Endothelial cell of umbilical vein (primary cell): ENCODE measurements around the gene MOCS1. TPM values are rescaled to one million over a fixed set of nuclear protein-coding genes. Genes with fewer than 3 reads are reported as not detected.

Source experiments
- BruUV-seq: library from RNA; stranded (reverse); fragments of 400-500 nt; replicated peaks from 2 replicates; lab custom pipeline; 2021; lab: Mats Ljungman, UMichigan
- CTCF ChIA-PET: fragments of 300-600, 350-600 bp; sonication (Branson Sonifier 250); formaldehyde crosslinking; loops from one replicate; lab custom pipeline; 2021; ENCODE audit warnings: antibody characterized with exemption, inconsistent platforms; lab: Charles Lee
- POLR2A ChIA-PET: fragments of 300-600, 350-600 bp; sonication (Branson Sonifier 250); formaldehyde crosslinking; loops from one replicate; lab custom pipeline; 2021; ENCODE audit warnings: antibody characterized with exemption, inconsistent platforms; lab: Charles Lee
- DNase-seq: peaks from one replicate; pipeline ENCODE4 v3.0.0-alpha.2; 2011; ENCODE audit warnings: low read depth, low spot score
- FAIRE-seq: peaks from 2 replicates; lab custom pipeline; 2011; peaks lifted over from hg19 to GRCh38; lab: Jason Lieb, UNC
- H2AFZ ChIP-seq: 2 replicates; pipeline ENCODE4 v1.6.0; 2012; ENCODE audit warnings: low read depth, low read length, control low read depth, inconsistent platforms
- H3K27ac ChIP-seq: 2 replicates; pipeline ENCODE4 v1.5.1; 2011; ENCODE audit warnings: low read depth, mild to moderate bottlenecking, control low read depth, low read length, moderate library complexity; ENCODE audit not compliant: insufficient read depth
- H3K27me3 ChIP-seq, 2 experiments: 2 replicates each; pipeline versions ENCODE4 v1.6.0 to v1.6.1; 2011; ENCODE audit warnings: low read length in 2 of 2, mixed read lengths in 1 of 2; ENCODE audit not compliant: control insufficient read depth in 2 of 2, insufficient read depth in 2 of 2
- H3K36me3 ChIP-seq, 2 experiments: 2 replicates in 1 of 2; 3 replicates in 1 of 2; pipeline ENCODE4 v1.5.1; 2011; ENCODE audit warnings: low read length in 2 of 2, mild to moderate bottlenecking in 1 of 2, moderate library complexity in 1 of 2; ENCODE audit not compliant: control insufficient read depth in 2 of 2, insufficient read depth in 2 of 2; ENCODE audit errors: extremely low read depth in 1 of 2
- H3K4me1 ChIP-seq: 3 replicates; pipeline ENCODE4 v1.5.1; 2011; ENCODE audit warnings: mild to moderate bottlenecking, low read length; ENCODE audit not compliant: control insufficient read depth, insufficient read depth; ENCODE audit errors: extremely low read depth
- H3K4me2 ChIP-seq: 2 replicates; pipeline ENCODE4 v1.6.1; 2011; ENCODE audit warnings: low read length, control low read depth, mixed read lengths; ENCODE audit not compliant: insufficient read depth
- H3K4me3 ChIP-seq, 3 experiments: fragments of 200-600 bp in 1 of 3; sonication (generic), shearing (Covaris generic) in 1 of 3; replicated peaks in 1 of 3; 2 replicates each; pipeline ENCODE4 v1.5.1; 2011 to 2016; ENCODE audit warnings: control low read depth in 3 of 3, low read length in 3 of 3, mild to moderate bottlenecking in 2 of 3, inconsistent platforms in 1 of 3, low read depth in 1 of 3, moderate library complexity in 1 of 3; ENCODE audit not compliant: insufficient read depth in 1 of 3
- H3K79me2 ChIP-seq: 2 replicates; pipeline ENCODE4 v1.6.0; 2012; ENCODE audit warnings: low read length, inconsistent platforms; ENCODE audit not compliant: control insufficient read depth, insufficient read depth
- H3K9ac ChIP-seq: replicated peaks from 2 replicates; pipeline ENCODE3; 2011; ENCODE audit warnings: low read length, control low read depth; ENCODE audit not compliant: insufficient read depth; ENCODE audit errors: extremely low read depth
- H3K9me1 ChIP-seq: replicated peaks from 3 replicates; pipeline ENCODE4 v1.6.0; 2011; ENCODE audit warnings: mild to moderate bottlenecking, low read length; ENCODE audit not compliant: control insufficient read depth, insufficient read depth; ENCODE audit errors: extremely low read depth
- H3K9me3 ChIP-seq: replicated peaks from 2 replicates; pipeline ENCODE4 v1.5.1; 2012; ENCODE audit warnings: low read length, inconsistent platforms; ENCODE audit not compliant: control insufficient read depth, insufficient read depth
- H4K20me1 ChIP-seq: replicated peaks from 2 replicates; pipeline ENCODE3; 2011; ENCODE audit warnings: mild to moderate bottlenecking, low read length; ENCODE audit not compliant: control insufficient read depth, insufficient read depth; ENCODE audit errors: extremely low read depth
- EZH2 ChIP-seq: IDR thresholded peaks from 2 replicates; pipeline ENCODE4 v1.6.1; 2012; ENCODE audit warnings: borderline replicate concordance, low read depth, mild to moderate bottlenecking, moderate library complexity, low read length, inconsistent platforms; ENCODE audit not compliant: severe bottlenecking
- GATA2 ChIP-seq: IDR thresholded peaks from 2 replicates; pipeline ENCODE4 v1.7.0; 2011; ENCODE audit warnings: low read depth, mild to moderate bottlenecking, moderate library complexity, mixed read lengths, low read length; ENCODE audit not compliant: insufficient read length, insufficient read depth
- JUN ChIP-seq: IDR thresholded peaks from 2 replicates; pipeline ENCODE4 v1.6.1; 2011; ENCODE audit warnings: borderline replicate concordance, low read depth; ENCODE audit not compliant: insufficient read length, insufficient read depth
- MYC ChIP-seq: IDR thresholded peaks from one replicate; pipeline ENCODE4 v1.6.1; 2011; ENCODE audit warnings: mild to moderate bottlenecking, low read depth, low read length
- POLR2A ChIP-seq: IDR thresholded peaks from 2 replicates; pipeline ENCODE4 v1.6.1; 2012; ENCODE audit warnings: low read depth, mild to moderate bottlenecking, control low read depth, low read length
- POLR2AphosphoS5 ChIP-seq: IDR thresholded peaks from 2 replicates; pipeline ENCODE4 v1.6.1; 2012; ENCODE audit warnings: low read depth, mild to moderate bottlenecking, control low read depth, low read length, moderate library complexity; ENCODE audit not compliant: insufficient read depth
- dilution Hi-C: fragments of 300-500 bp; cut with MboI; formaldehyde crosslinking; loops from one replicate; pipeline ENCODE4 v1.15.0; 2019; ENCODE audit warnings: low sequenced_read_pairs; ENCODE audit not compliant: extremely low pct_ligation_motif_present
- intact Hi-C: fragments of 100-400 bp; cut with micrococcal nuclease; formaldehyde crosslinking; loops from one replicate; pipeline ENCODE4 v1.10.0; 2022
- polyA plus RNA-seq, 4 experiments: library from polyadenylated mRNA; depleted of rRNA in 3 of 4; stranded (reverse) in 3 of 4; unstranded in 1 of 4; fragments of >200 nt; gene quantifications; 2 replicates each; pipeline versions ENCODE4 v1.2.1 to v1.2.3, GENCODE V29; 2011 to 2012; ENCODE audit warnings: missing spikeins in 1 of 4
- total RNA-seq: library from RNA; stranded (reverse); gene quantifications from 2 replicates; pipeline ENCODE4 v1.2.3, GENCODE V29; 2021
- TF ChIP-seq, protein P1 (sequence below), 2 donors: IDR thresholded peaks; 1 replicate in 1 of 2; 2 replicates in 1 of 2; pipeline ENCODE4 v1.5.1; 2011; ENCODE audit warnings: low read length in 2 of 2, mild to moderate bottlenecking in 2 of 2, moderate library complexity in 2 of 2, control low read depth in 1 of 2, inconsistent platforms in 1 of 2, low read depth in 1 of 2; ENCODE audit not compliant: insufficient read depth in 1 of 2; ENCODE audit errors: extremely low read depth in 1 of 2

Gene MOCS1
- total and polyA plus RNA-seq, 2 donors (not counting 3 experiments of a cell fraction or from before 2014, with no cell fraction given): 8.3 to 12.8 TPM

DNA sequence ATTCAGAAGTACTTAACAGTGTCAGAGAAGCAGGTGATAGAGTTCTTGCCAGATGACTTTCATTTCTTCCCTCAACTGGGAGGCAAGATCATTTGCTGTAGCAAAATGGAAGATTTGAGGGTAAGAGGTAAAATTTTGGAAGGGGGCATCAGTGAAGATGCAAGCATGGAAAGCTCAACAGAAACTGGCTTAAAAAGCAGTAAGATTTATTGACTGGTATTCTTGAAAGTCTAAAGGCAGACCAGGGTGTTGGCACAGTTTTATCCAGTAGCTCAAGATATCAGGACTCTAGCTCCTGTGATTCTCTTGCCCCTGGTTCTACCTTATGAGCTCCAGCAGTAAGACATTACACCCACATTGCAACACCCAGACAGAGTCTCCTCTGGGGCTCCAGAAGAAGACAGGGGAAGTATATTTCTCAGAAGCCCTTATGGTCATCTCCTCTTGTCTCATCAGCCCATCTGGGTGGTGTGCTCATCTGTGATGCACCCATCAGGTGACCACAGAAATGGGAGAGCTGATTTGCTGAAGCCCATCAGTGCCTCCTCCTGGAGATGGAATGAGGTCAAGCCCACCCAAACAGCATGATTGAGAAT is 16.0 kb upstream of the MOCS1 start:
- H3K4me1 ChIP-seq: no peaks in the 10 kb centered on the region
- H3K36me3 ChIP-seq: no peaks in the 10 kb centered on the region
- dilution Hi-C loops (no loop called here), intact Hi-C loops (no loop called here)
- no peaks in the 10 kb centered on the region for H3K9me3 ChIP-seq
- FAIRE-seq (no peak), DNase-seq (no peak)
- H3K4me2 ChIP-seq: no peak overlapping the region
- TF ChIP-seq, protein P1, sequence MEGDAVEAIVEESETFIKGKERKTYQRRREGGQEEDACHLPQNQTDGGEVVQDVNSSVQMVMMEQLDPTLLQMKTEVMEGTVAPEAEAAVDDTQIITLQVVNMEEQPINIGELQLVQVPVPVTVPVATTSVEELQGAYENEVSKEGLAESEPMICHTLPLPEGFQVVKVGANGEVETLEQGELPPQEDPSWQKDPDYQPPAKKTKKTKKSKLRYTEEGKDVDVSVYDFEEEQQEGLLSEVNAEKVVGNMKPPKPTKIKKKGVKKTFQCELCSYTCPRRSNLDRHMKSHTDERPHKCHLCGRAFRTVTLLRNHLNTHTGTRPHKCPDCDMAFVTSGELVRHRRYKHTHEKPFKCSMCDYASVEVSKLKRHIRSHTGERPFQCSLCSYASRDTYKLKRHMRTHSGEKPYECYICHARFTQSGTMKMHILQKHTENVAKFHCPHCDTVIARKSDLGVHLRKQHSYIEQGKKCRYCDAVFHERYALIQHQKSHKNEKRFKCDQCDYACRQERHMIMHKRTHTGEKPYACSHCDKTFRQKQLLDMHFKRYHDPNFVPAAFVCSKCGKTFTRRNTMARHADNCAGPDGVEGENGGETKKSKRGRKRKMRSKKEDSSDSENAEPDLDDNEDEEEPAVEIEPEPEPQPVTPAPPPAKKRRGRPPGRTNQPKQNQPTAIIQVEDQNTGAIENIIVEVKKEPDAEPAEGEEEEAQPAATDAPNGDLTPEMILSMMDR (IDR thresholded peaks at IDR 0.05; ENCODE audit: extremely low read depth in 1 of 2, insufficient read depth in 1 of 2, low read depth in 1 of 2, low read length in 2 of 2): no peak
- no peak for TF ChIP-seq MYC
- no peak for TF ChIP-seq JUN
- TF ChIP-seq POLR2AphosphoS5: no peak
- no peak for TF ChIP-seq EZH2
- TF ChIP-seq POLR2A: no peak
- TF ChIP-seq GATA2: no peak
- ChIA-PET POLR2A (interaction anchor here (0.6 kb wide), 1 partner anchor 60 kb away, joined by 3 read pairs; no protein-coding TSS in a partner anchor), CTCF (no interaction called here)
- no TSS peak for BruUV-seq
- H3K4me3 ChIP-seq: no peak overlapping the region
- no peak overlapping the region for H3K27ac ChIP-seq
- no peak overlapping the region for H2AFZ ChIP-seq
- no peaks in the 10 kb centered on the region for H3K27me3 ChIP-seq
- H3K9ac ChIP-seq: no peak overlapping the region
- H3K79me2 ChIP-seq: no peaks in the 10 kb centered on the region
- no peaks in the 10 kb centered on the region for H4K20me1 ChIP-seq
- no peaks in the 10 kb centered on the region for H3K9me1 ChIP-seq
